GM12891 (cell line): ENCODE data around the gene TMEM184B.

ENCODE experiments used
- POLR2A ChIP-seq: IDR thresholded peaks from 2 replicates; pipeline ENCODE4 v1.6.1; 2011; ENCODE audit warnings: low read depth, low read length, control low read depth
- POLR2AphosphoS5 ChIP-seq: IDR thresholded peaks from 2 replicates; pipeline ENCODE4 v1.6.1; 2011; ENCODE audit warnings: low read depth, low read length, control low read depth
- TAF1 ChIP-seq: IDR thresholded peaks from 2 replicates; pipeline ENCODE4 v1.6.1; 2011; ENCODE audit warnings: low read depth, low read length, control low read depth

- TF ChIP-seq POLR2A (no peak), POLR2AphosphoS5 (no peak), TAF1 (no peak)
Measured at GRCh38 chr22:38230916-38231315, 41.9 kb downstream of the TMEM184B start.
